ENCODE data around the gene FUT4.

DNA sequence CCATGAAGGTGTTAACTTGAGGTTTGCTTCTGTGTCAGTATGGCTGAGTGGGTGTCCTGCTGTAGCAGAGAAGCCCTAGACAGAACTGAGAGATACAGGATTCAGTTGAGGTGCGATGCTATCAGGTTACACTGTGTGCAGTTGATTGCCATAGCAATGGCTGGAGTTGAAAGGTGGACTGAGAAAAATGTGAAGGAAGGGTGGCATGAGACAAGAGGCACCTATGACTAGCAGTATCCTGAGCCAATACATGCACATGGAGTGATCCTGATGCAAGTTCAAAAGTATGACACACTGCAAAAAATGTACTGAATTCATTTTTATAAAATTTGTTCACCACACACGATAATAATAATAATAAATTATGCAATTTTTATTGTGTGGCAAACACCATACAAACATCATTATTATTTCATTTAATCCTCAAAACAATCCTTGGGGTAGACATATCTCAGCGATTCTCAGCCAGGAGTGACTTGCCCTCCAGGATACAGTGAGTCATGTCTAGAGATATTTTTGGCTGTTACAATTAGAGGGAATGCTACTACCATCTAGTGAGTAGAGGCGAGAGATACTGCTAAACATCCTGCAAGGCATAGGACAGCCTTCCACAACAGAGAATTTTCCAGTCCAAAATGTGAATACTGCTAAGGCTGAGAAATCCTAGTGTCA, 19.6 kb downstream of the FUT4 start:
- TF ChIP-seq, protein P1, sequence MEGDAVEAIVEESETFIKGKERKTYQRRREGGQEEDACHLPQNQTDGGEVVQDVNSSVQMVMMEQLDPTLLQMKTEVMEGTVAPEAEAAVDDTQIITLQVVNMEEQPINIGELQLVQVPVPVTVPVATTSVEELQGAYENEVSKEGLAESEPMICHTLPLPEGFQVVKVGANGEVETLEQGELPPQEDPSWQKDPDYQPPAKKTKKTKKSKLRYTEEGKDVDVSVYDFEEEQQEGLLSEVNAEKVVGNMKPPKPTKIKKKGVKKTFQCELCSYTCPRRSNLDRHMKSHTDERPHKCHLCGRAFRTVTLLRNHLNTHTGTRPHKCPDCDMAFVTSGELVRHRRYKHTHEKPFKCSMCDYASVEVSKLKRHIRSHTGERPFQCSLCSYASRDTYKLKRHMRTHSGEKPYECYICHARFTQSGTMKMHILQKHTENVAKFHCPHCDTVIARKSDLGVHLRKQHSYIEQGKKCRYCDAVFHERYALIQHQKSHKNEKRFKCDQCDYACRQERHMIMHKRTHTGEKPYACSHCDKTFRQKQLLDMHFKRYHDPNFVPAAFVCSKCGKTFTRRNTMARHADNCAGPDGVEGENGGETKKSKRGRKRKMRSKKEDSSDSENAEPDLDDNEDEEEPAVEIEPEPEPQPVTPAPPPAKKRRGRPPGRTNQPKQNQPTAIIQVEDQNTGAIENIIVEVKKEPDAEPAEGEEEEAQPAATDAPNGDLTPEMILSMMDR (IDR thresholded peaks at IDR 0.05) = no peak
- TF ChIP-seq EZH2 (IDR thresholded peaks at IDR 0.05; ENCODE audit: borderline replicate concordance, insufficient read depth, low read depth, low read length, poor library complexity, severe bottlenecking) = no peak
